Measurements from ENCODE around the gene SUMO4.

DNA sequence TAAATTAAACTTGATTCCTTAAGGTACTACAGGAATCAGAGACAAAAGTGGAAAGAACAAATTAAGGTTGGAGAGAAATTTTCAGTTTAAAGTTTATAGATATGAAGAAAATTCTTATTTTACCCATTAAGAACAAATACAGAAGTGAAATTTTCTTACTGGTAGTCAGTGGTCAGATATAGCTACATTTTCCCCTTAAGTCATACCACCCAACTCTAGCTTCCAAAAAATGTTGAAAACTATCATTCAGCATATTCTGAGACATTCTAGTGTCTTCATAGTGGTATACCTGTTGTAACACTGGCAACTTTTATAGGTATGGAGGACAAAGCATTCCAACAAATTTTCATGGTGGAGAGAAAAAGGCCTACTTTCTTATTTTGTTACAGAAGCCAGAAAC, 15.6 kb upstream of the SUMO4 start:
- TF ChIP-seq POLR2A (IDR thresholded peaks at IDR 0.05): no peak
- TF ChIP-seq, protein P1, sequence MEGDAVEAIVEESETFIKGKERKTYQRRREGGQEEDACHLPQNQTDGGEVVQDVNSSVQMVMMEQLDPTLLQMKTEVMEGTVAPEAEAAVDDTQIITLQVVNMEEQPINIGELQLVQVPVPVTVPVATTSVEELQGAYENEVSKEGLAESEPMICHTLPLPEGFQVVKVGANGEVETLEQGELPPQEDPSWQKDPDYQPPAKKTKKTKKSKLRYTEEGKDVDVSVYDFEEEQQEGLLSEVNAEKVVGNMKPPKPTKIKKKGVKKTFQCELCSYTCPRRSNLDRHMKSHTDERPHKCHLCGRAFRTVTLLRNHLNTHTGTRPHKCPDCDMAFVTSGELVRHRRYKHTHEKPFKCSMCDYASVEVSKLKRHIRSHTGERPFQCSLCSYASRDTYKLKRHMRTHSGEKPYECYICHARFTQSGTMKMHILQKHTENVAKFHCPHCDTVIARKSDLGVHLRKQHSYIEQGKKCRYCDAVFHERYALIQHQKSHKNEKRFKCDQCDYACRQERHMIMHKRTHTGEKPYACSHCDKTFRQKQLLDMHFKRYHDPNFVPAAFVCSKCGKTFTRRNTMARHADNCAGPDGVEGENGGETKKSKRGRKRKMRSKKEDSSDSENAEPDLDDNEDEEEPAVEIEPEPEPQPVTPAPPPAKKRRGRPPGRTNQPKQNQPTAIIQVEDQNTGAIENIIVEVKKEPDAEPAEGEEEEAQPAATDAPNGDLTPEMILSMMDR (IDR thresholded peaks at IDR 0.05): no peak

Measured in testis (tissue), 2 donors.